HG03469 (cell line): ENCODE measurements around the gene ATOX1.
"Not testable (repeated sequence)": the region's sequence is repeated elsewhere in the genome, so short reads cannot be mapped to it uniquely, and the experiment has no call there.

Experiments used
- ATAC-seq: cut with Tn5 transposase; IDR thresholded peaks from one replicate; pipeline ENCODE4 v1.9.1; 2021; ENCODE audit warnings: mild to moderate bottlenecking, moderate library complexity, moderate number of reproducible peaks; ENCODE audit not compliant: unreplicated experiment

Gene ATOX1

DNA sequence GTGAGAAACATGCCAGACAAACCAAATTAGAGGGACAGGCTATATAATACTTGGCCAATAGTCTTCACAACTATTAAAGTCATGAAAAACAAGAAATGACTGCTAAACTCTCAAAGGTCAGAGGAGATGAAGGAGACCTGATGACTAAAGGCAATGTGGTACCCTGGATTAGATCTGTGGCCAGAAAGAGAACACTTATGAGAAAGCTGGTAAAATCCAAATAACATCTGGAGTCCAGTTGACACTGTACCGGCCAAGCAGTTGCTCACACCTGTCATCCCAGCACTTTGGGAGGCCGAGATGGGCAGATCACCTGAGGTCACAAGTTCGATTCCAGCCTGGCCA is 24.4 kb downstream of the ATOX1 start:
- ATAC-seq, result no peak

GRCh38 chr5:151733358-151734063 is 24.9 kb downstream of the ATOX1 start:
- no peak for ATAC-seq

GRCh38 chr5:151730381-151730780 is 28.1 kb downstream of the ATOX1 start:
- ATAC-seq, result no peak

- ATAC-seq, result not testable (repeated sequence)
These were observed 28.8 kb downstream of the ATOX1 start for GRCh38 chr5:151729597-151729996.

DNA sequence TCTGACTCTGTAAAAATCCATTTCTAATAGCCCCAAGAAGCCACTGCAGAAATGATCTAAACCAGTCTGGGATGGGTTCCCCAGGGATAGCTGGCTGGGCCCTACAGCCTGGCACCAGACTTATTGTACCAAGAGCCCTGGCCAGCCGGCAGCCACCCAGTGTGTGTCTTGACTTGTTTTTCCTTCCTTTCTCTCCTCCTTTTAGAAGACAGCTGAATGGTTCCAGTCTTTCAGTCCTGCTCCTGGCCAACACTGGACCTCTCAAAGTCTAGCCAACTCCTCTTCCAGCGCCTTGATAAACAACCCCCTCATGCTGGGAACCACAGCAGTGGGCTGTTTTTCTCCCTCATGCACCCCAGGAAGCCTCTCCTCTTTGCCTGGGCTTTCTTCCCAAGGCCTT is 34.1 kb downstream of the ATOX1 start:
- no peak for ATAC-seq

- ATAC-seq, result no peak
These were observed 35.9 kb downstream of the ATOX1 start for GRCh38 chr5:151722546-151722945.

DNA sequence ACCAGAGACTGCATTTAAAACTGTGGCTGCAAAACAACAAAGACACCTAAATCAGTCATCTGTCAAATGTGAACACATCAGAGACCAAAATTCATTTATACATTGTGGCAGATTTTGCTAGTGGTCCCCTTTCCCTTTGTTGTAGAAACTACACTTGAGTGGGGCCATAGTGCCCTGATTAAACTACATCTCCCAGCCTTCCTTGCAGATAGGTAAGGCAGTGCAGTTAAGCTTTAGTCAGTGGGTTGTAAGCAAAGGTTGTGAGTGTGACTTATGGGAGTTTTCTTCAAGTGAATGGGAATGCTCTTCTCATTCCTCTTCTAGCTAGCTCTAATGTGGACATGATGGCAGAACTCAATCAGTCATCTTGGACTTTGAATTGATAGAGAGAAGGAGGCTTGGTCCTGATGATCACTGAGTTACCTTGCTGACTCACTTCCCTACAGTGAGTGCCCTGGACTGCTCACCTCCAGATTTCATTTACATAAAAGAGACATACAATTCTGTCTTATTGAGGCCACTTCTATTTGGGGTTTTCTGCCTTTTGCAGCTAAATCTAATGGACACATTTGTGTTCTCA is 36.5 kb downstream of the ATOX1 start:
- no peak for ATAC-seq

DNA sequence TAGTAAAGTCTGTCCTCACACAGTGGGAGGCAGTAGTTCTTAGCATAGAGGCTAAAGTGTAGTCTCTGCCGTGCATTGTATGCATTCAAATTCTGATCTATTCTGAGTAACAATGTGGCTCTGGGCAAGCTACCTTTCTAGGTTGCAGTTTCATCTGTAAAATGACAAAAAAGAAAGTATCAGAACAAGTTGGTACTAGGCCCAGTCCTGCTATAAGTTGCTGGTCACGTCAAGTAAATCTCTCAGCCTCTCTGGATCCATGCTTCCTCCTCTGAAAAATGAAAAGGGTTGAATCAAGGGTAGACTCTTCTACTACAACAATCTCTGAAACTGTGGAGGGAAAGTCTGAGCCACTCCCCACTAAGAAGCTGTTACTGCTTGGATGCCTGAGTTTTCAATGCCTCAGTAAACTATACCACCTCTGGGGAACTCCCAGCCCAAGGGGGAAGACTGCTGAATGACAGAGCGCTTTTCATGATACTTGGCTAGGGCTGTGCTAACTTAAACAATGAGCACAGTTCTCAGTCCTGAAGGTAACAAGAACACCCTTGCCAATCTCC is 37.3 kb downstream of the ATOX1 start:
- peak; percentile 79 for ATAC-seq

- no peak for ATAC-seq
These were observed 38.2 kb downstream of the ATOX1 start for GRCh38 chr5:151720215-151720614.

- no peak for ATAC-seq
These were observed 39.0 kb downstream of the ATOX1 start for GRCh38 chr5:151719228-151720000.

DNA sequence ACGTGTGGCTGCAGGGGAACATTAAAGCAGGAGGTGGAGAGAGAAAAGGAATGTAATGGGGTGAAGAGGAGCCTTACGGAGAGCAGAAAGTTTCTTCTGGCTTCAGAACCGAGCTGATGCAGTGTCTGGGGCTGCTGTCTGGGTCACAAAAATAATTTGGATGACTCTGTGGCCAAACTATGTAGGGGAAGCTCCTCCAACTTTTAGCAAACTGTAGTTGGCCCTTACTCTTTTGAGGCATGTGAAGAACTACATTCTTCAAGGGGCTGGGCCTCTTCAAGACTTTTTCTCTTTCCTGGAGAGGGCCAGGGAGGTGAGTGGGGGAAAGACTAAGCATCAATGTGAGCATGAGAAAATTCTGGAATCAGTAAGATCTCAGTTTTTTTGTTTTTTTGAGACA is 39.8 kb downstream of the ATOX1 start:
- ATAC-seq, result no peak

DNA sequence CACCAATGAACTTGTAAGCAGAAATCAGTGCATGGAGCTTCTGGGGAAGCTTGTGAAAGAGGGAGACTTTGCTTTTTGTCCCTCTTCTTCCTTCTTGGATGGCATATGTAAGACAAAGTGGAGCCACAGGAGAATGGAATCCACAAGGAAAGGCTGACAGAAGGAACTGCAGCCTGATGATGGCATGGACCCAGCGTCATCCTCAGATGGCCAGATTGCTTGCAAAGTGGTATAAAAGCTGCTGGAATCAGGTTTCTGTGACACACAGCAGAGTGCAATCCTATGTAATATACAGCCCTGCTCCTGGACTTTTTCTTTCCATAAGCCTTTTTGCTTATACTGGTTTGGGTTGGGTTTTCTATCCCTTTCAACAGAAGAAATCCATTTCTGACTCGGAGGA is 40.3 kb downstream of the ATOX1 start:
- ATAC-seq, result no peak

- no peak for ATAC-seq
These were observed 41.0 kb downstream of the ATOX1 start for GRCh38 chr5:151717416-151717815.

DNA sequence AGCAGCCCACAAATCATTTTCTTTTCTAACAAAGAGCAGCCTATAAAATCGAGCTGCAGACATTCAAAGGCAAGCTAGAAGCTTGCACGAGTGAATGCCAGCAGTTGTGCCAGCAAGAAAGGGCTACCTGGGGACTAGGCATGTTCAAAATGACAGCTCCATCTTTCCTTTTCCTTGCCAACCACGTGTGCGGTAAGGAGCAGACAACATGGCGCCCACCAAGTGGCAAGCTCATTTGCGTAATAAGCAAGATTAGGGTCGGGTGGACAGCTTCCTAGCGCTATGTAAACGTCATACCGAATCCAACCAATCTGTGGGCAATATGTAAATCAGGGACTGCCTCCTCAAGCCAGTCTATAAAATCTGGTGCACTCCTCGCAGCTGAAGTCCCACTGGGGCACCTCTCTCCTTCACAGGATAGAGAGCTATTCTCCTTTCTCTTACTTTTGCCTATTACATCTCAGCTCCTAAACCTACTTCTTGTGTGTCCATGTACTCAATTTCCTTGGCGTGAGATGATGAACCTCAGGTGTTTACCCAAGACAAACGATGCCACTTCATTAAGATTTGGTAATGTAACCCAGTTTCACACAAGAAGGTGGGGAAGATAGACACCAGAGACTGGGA is 49.2 kb downstream of the ATOX1 start:
- ATAC-seq, result no peak

DNA sequence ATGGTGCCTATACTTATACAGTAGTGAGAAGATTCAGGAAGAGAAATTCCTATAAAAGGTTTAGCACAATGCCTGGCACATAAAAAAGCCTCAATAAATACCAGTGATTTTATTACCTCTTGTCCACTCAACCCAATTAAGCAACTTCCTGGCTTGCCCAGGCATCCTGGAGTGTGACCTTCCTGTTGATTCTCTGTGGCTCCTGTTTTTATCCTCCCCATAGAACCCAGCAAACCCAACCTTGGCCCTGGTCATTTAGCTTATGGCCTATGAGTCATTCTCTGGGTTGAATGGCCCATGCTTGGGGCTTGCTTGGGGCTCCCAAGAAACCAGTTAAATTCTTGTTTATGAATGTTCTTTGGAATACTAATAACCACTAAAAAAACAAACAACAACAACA is 50.3 kb downstream of the ATOX1 start:
- ATAC-seq, result no peak

DNA sequence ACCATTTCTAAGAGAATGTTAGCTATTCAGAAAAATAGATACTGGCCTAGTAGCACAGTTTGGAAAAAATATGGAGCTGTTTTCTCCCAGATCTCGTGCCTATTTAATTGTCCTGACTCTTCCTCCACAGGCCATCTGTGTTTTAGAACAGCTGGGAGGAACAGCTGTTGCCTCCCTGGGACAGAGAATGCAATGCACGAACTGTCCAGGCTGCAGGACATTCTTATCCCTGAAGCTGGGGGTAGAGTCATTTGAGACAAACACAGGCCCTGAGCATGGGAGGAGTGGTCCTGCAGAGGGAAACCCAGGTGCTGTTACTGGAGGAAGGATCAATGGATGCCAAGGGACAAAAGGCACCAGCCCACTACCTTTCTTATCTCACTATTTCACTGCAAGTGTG is 50.9 kb downstream of the ATOX1 start:
- ATAC-seq, result no peak

GRCh38 chr5:151706906-151707305 is 51.5 kb downstream of the ATOX1 start:
- no peak for ATAC-seq

GRCh38 chr5:151703780-151704179 is 54.7 kb downstream of the ATOX1 start:
- ATAC-seq, result no peak

DNA sequence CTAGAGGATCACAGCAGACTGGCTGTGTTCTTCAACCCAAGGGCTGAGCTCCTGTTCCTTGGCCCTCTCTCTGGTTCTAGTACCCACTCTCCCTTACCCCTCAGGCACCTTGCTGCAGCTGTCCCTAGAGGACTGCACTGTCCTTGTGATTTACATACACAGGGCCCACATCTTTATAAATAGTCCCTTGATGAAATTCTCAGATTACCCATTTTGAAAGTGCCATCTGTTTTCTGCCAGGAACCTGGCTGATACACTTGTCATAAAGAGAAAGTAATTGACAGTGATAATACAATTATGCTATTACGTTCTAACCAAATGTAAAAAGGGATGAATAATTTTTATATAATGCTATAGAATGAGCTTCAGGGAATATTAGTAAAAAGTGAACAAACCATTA is 55.2 kb downstream of the ATOX1 start:
- ATAC-seq, result peak; percentile 92

DNA sequence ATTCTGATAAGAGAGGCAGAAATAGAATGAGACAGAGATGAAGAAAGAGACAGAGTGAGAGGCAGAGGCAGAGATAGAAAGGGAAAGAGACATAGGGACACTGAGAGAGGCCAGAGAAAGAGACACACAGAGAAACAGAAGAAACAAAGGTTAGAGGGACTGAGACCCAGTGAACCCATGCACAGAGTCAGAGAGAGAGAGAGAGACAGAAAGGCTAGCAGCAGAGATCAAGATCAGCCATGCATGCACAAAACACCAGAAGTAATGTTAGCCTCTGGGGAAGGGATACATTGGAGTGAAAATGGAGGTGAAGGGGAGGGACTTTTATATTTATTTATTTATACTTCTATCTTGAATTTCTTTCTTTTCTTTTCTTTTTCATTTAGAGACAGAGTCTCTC is 57.6 kb downstream of the ATOX1 start:
- peak; percentile 42 for ATAC-seq

DNA sequence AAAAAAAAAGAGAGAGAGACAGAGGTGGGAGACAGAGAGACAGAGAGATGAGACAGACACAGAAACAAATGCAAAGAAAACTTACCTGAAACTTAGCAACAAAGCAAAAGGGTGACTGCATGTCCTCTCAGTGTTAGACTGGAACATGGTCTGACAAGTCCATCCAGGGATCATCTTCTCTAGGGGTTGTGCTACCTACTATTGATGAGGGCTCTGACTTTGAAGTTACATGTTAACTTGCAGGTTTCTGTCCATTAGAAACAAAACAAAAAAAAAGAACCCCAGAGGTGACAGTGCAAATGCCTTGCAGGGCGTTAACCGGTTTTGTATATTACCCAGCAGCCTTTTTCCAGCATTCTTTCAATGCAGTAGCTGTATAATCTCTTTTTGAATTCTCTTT is 58.1 kb downstream of the ATOX1 start:
- ATAC-seq, result no peak
